ENCODE data around the gene RNU5B-1.
A peak's percentile ranks its signal among the peaks of the same experiment; 100 is the strongest.
"Not testable (repeated sequence)": the region's sequence is repeated elsewhere in the genome, so short reads cannot be mapped to it uniquely, and the experiment has no call there.

RNU5B-1 gene

GRCh38 chr15:65304381-65305149 lies at the start of gene RNU5B-1:
RNU5B-1 (plus strand) TSS chr15:65304677.
- peak; percentile 71 for DNase-seq (ENCODE audit: low read depth, low spot score)

- no peak for DNase-seq (ENCODE audit: low read depth, low spot score)
These were observed 49.7 kb upstream of the RNU5B-1 start for GRCh38 chr15:65254758-65255157.

DNA sequence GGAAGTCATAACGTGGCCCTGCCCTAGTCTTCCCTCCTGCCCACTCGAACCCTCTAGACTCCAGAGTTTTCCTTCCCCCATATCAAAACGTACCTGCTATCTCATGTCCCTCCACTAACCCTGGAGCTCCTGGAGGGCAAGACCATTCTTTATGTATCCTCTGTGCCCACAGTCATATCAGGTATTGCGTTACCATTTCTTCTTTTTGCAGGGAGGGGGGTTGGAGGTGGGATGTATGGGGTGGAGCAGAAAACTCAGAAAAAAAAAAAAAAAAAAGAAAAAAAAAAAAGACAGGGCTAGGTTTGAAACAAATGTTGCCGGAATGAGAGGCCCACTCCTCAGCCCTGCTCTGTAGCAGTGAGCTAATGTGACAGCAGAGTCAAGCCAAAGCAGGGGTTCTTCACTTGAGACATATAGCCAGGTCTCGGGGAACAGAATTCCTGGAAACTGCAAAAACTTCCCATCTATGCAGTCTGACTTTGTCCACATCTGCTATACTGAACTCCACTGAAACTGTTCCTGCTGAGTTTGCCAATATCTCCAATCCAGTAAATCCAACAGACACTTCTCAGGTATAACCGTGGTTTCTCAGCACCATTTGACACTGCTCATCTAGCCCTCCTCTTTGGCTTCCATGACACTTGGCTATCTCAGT lies 48.9 kb upstream of the RNU5B-1 start:
- DNase-seq (ENCODE audit: low read depth, low spot score): no peak

GRCh38 chr15:65258375-65259262 lies 45.9 kb upstream of the RNU5B-1 start:
- no peak for DNase-seq (ENCODE audit: low read depth, low spot score)

- DNase-seq (ENCODE audit: low read depth, low spot score): no peak
These were observed 45.1 kb upstream of the RNU5B-1 start for GRCh38 chr15:65259367-65259797.

DNA sequence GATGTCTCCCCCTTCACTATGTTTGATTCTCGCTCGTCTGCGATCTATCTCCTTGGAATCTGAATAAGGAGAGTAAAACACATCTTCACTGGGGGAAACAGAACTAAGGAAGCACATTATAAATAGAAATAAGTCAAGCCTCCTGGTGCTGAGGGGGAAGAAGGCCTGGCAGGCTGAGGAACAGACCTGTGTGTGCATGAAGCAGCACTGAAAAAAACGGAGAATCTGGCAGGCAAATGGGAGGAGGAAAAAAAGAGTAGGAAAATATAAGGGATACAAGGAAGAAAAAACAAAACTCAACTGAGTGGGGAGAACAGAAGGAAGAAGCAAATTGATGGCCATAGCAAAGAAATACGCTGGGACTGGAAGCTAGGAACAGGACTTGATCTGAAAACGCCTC lies 43.5 kb upstream of the RNU5B-1 start:
- no peak for DNase-seq (ENCODE audit: low read depth, low spot score)

GRCh38 chr15:65263313-65263712 lies 41.2 kb upstream of the RNU5B-1 start:
- no peak for DNase-seq (ENCODE audit: low read depth, low spot score)

GRCh38 chr15:65264863-65265430 lies 39.5 kb upstream of the RNU5B-1 start:
- no peak for DNase-seq (ENCODE audit: low read depth, low spot score)

GRCh38 chr15:65266469-65266868 lies 38.0 kb upstream of the RNU5B-1 start:
- DNase-seq (ENCODE audit: low read depth, low spot score): no peak

DNA sequence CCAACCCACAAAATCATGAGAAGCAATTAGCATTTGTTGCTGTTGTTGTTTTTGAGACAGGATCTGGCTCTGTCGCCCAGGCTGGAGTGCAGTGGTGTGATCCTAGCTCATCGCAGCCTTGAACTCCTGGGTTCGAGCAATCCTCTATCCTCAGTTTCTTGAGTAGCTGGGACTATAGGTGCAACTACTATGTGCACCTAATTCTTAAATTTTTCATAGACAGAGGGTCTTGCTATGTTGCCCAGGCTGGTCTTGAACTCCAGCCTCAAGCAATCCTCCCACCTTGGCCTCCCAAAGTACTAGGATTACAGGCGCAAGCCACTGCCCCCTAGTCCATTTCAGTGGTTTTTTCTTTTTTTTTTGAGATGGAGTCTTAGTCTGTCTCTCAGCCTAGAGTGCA lies 36.1 kb upstream of the RNU5B-1 start:
- DNase-seq (ENCODE audit: low read depth, low spot score): no peak

DNA sequence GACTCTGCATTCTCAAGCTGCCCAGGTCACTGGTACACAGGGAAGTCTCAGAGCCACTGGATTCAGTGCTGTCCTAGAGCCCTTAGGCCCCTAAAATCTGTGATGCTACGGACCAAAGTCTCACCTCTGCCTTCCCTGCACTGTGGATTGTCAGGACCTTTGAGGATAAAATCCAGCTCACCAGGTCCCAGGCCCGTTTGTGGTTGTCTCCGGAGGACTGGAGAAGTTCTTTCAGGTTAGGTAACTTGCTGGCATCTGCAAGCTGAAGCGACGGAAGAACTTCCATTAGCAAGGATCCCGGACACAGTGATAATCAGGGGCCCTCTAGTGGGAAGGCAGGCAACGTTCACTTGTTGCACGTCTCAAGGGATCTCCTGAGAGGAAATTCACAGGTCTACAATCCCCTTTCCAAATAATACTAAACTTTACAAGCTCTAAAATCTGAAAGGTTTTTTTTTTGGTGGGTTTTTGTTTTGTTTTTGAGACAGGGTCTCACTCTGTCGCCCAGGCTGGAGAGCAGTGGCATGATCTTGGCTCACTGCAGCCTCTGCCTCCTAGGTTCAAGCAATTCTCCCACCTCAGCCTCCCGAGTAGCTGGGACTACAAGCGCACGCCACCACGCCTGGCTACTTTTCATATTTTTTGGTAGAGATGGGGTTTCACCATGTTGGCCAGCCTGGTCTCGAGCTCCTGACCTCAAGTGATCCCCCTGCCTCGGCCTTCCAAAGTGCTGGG lies 33.5 kb upstream of the RNU5B-1 start:
- not testable (repeated sequence) for DNase-seq (ENCODE audit: low read depth, low spot score)

- DNase-seq (ENCODE audit: low read depth, low spot score): no peak
These were observed 29.3 kb upstream of the RNU5B-1 start for GRCh38 chr15:65275104-65275727.

DNA sequence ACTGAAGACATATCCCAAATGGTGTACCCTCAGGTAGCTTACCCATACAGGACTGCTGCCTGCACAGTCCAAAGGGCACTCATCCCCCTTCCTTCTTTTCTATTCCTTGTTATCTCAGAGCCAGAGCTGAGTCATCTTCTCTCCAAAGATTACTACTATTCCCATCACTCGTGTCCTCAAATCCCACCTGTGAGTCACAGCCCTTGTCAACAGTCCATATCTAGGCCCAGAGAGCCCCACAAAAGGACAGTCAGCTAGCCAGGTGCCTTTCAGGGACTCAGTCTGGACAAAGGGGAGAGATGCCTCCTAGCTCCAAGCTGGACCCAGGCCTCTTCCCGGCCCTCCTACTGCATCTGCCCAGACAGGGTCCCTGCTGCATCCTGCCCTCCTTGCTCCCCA lies 28.8 kb upstream of the RNU5B-1 start:
- no peak for DNase-seq (ENCODE audit: low read depth, low spot score)

DNA sequence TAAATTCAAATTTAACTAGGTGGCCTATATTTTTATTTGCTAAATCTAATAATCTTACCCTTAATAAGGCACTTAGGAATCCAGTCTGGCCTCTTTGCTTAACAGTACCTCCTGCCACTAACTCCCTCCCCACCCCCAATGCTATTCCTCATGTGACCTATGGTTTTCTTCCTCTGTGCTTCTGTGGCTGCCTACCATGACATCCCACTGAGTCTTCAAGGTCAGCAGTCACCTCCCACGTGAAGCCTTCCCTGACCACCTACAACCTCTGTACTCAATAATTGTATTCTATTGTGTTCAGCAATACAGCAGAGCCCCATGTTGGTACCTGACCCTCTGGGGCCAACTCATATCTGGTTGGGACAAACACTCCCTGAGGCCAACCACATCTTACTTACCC lies 27.5 kb upstream of the RNU5B-1 start:
- no peak for DNase-seq (ENCODE audit: low read depth, low spot score)

GRCh38 chr15:65278480-65278879 lies 26.0 kb upstream of the RNU5B-1 start:
- DNase-seq (ENCODE audit: low read depth, low spot score): no peak

DNA sequence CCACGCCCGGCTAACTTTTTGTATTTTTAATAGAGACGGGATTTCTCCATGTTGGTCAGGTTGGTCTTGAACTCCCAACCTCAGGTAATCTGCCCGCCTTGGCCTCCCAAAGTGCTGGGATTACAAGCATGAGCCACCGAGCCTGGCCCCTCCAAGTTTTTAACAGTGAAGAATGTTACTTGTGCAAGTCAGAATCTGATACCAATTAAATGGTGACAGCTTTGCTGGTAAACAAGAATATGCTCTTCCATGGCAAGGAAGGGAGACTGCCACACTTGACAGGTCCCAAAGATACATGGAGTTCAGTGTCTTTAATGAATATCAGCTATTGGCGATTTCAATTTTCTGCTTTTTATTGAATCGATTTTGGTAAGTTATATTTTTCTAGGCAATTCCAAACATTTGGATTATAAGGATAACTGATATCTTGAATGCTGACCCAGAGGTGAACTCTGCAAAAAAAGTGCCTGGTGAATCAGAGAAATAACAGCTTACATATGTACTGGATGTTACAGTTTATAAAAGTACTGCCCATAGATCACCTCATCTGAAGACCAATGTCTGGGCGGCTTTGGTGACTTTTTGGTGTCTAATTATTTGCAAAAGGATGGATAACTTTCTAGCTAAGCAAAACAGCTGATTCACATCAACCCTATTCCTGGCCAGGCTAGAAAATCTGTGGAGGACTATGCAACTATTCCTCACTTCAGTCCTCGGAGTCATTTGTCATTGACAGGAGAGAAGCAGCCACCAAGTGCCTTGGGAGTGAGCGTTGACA lies 19.0 kb upstream of the RNU5B-1 start:
- DNase-seq (ENCODE audit: low read depth, low spot score): no peak

DNA sequence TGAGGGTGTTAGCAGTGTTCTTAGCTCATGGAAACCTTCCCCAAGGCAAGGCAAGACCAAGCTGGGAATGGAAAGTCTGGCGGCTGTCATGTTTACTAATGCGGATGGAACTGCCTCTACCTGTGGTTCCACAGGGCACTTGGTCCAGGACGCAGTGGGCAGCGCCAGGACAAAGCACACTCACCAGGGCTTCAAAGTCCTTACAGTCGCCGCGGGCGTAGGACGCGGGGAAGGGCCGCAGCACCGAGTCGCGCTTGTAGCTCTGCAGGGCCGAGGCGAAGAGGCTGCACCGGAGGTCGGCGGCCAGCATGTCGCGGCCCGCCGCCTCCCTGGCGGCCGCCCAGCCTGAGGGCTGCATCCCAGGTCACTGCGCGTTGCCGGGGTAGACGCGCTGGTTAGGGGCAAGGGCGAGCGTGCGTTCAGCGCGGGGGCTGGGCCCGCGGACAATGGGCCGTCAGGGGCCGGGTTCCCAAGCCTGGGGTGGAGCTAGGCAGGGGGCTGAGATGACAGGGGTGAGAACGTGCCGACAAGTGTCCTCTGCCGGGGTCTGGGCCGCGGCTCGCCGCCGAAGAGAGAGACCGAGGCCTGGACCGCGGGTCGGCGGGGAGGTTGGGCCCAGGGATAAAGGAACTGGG lies 18.3 kb upstream of the RNU5B-1 start:
- no peak for DNase-seq (ENCODE audit: low read depth, low spot score)

DNA sequence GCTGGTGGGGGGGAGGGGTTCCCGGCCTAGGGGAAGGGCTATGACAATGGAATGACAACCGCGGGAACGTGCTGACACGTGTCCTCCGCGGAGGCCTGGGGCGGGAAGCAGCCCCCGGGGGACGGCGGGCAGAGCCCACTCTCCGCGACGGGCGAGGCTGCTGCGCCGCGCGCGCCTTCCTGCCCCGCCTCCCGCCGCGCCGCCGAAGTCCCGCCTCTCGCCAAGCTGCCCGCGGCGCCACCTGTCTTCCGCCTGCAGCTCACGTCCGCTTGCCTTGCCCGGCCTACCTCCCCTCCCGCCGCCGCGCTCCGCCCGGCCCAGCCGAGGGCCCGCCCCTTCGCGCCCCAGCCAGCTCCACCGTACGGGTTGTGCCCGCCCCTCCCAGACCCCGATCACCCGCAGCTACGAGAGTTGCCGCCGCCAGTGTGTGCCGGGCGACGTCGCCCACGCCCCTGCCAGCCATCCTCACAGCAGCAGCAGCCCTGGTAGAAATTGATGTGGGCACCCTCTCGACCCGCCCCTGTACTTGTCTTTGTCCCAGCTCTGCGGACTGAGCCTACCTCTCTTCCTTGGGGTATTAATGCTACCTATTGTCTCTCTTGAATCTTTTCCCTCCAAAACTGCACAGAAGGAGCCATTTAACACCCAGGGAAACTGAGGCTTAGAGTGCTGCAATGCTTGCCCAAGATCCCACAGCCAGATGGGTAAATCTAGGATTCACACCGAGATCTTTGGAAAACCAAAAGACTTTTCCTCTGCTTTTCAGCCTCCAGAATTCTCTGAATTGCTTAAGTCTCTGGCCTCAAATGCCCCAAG lies 17.6 kb upstream of the RNU5B-1 start, which contains the start of gene PARP16:
Gene PARP16, minus strand, starts transcription at position 180 of the 816 bp plus-strand sequence. CDS start 457 bp downstream, outside the sequence.
- DNase-seq (ENCODE audit: low read depth, low spot score): peak; percentile 84

DNA sequence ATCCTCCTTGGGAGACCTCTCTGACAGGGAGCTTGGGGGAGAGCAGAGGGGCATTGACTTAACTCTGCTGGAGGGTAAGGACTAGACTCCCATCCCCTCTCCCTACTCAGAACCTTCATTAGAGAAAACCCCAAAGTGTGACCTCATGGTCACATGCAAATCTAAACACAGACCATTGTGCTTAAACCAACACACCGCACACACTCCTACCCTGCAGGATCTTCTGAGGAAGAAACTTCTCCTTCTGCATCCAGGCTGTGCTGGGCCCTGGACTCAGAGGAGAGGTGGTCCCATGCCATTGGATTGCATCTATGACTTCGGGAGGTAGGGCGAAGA lies 17.0 kb upstream of the RNU5B-1 start:
- DNase-seq (ENCODE audit: low read depth, low spot score): no peak

All from activated naive CD8-positive, alpha-beta T cell treated with anti-CD3 and anti-CD28 coated beads, Interleukin-2, amount 50 U/mL, for 16 hours (primary cell).